OCI-LY3 (cell line): ENCODE measurements around the gene TMEM14B.
A peak's percentile ranks its signal among the peaks of the same experiment; 100 is the strongest.

ENCODE experiments used
- H2AFZ ChIP-seq: fragments of 200-600, 300-600 bp; shearing (Covaris generic); 2 replicates; pipeline ENCODE4 v1.6.0; 2014; ENCODE audit warnings: antibody characterized with exemption, low read depth, low read length
- H3K27ac ChIP-seq: fragments of 200-600, 300-600 bp; sonication (generic); 2 replicates; pipeline ENCODE4 v1.5.1; 2014; ENCODE audit warnings: mild to moderate bottlenecking, low read length, moderate library complexity, mixed read lengths
- H3K27me3 ChIP-seq: fragments of 200-600, 300-600 bp; sonication (generic); 2 replicates; pipeline ENCODE4 v1.6.1; 2014; ENCODE audit warnings: low read depth, low read length, mixed read lengths
- H3K36me3 ChIP-seq: fragments of 200-600, 300-600 bp; sonication (generic); replicated peaks from 2 replicates; pipeline ENCODE3; 2014; ENCODE audit warnings: low read depth, low read length, mixed read lengths
- H3K4me1 ChIP-seq: fragments of 300-600, 200-600 bp; sonication (generic); 2 replicates; pipeline ENCODE4 v1.6.1; 2014; ENCODE audit warnings: low read length, mixed read lengths
- H3K4me2 ChIP-seq: fragments of 200-600, 300-600 bp; sonication (generic); 2 replicates; pipeline ENCODE4 v1.6.1; 2014; ENCODE audit warnings: low read length, mixed read lengths
- H3K4me3 ChIP-seq: fragments of 300-600, 200-600 bp; sonication (generic); 2 replicates; pipeline ENCODE4 v1.5.1; 2014; ENCODE audit warnings: antibody characterized with exemption, mild to moderate bottlenecking, low read length, moderate library complexity
- H3K79me2 ChIP-seq: fragments of 300-600, 200-600 bp; shearing (Covaris generic); 2 replicates; pipeline ENCODE4 v1.6.1; 2014; ENCODE audit warnings: mild to moderate bottlenecking, low read length, mixed read lengths
- H3K9ac ChIP-seq: fragments of 300-600, 200-600 bp; shearing (Covaris generic); 2 replicates; pipeline ENCODE4 v1.6.0; 2014; ENCODE audit warnings: mild to moderate bottlenecking, low read length, moderate library complexity
- H3K9me3 ChIP-seq: fragments of 200-600, 300-600 bp; shearing (Covaris generic); 2 replicates; pipeline ENCODE4 v1.6.1; 2014; ENCODE audit warnings: low read length, mixed read lengths; ENCODE audit not compliant: insufficient read depth
- H4K20me1 ChIP-seq: fragments of 200-600, 300-600 bp; sonication (generic); 2 replicates; pipeline ENCODE4 v1.6.1; 2016; ENCODE audit warnings: low read length, mixed read lengths; ENCODE audit not compliant: insufficient read depth
- EZH2phosphoT487 ChIP-seq: fragments of 200-600 bp; shearing (Covaris generic); IDR thresholded peaks from 2 replicates; pipeline ENCODE4 v1.6.1; 2018; ENCODE audit warnings: antibody characterized with exemption, mixed run types, low read depth
- TF ChIP-seq, protein P1 (sequence below): fragments of 200-600, 300-600 bp; sonication (generic); IDR thresholded peaks from 2 replicates; pipeline ENCODE4 v1.5.1; 2014; ENCODE audit warnings: antibody characterized with exemption, low read length, low read depth

Gene TMEM14B

DNA sequence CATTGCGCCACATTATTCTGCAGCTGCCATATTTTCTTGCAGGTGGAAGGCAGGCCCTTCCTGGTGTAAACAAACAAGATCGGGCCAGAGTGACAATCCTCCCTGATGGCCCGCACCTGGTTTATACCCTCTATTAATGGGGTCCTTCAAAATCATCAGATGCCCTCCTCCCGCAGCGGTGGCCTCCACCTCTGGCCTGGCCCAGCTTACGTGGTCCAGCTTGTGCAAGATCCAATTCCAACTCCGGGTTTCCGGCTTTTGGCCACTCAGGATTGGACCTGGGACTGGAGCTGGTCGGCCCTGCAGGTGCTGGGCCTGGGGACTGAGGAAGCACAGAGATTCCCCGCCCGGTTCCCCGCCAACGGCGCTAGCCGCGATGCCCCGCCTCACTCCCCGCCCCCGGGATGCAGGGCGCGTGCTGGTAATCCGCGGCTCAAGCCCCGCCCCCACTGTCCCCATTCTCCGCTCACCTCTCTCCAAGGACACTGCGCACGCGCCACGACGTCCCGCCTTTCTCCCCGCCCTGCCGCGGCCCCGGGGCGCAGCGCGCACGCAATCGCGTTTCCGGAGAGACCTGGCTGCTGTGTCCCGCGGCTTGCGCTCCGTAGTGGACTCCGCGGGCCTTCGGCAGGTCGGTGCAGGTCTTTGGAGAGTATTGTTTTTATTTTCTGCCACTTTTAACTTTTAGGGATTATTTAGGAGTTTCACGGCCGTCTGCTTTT, at the start of gene TMEM14B:
Gene TMEM14B (plus strand): TSS at position 555 of the 722 bp plus-strand sequence. CDS start 1,441 bp downstream, outside the sequence.
- H3K9ac ChIP-seq = peak within 1 kb of the TSS; percentile 83
- TF ChIP-seq, protein P1, sequence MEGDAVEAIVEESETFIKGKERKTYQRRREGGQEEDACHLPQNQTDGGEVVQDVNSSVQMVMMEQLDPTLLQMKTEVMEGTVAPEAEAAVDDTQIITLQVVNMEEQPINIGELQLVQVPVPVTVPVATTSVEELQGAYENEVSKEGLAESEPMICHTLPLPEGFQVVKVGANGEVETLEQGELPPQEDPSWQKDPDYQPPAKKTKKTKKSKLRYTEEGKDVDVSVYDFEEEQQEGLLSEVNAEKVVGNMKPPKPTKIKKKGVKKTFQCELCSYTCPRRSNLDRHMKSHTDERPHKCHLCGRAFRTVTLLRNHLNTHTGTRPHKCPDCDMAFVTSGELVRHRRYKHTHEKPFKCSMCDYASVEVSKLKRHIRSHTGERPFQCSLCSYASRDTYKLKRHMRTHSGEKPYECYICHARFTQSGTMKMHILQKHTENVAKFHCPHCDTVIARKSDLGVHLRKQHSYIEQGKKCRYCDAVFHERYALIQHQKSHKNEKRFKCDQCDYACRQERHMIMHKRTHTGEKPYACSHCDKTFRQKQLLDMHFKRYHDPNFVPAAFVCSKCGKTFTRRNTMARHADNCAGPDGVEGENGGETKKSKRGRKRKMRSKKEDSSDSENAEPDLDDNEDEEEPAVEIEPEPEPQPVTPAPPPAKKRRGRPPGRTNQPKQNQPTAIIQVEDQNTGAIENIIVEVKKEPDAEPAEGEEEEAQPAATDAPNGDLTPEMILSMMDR = no peak
- no peak for TF ChIP-seq EZH2phosphoT487
- peaks cover 11% of the 10 kb centered on the region; the same call in 1 of the 2 replicates for H3K4me1 ChIP-seq
- no peaks in the 10 kb centered on the region for H3K36me3 ChIP-seq
- no peaks in the 10 kb centered on the region for H4K20me1 ChIP-seq
- H3K4me3 ChIP-seq = peak within 1 kb of the TSS; percentile 86
- peak within 1 kb of the TSS; percentile 19; the same call in 1 of the 2 replicates for H3K27ac ChIP-seq
- H3K27me3 ChIP-seq = no peaks in the 10 kb centered on the region
- no peaks in the 10 kb centered on the region for H3K9me3 ChIP-seq
- H2AFZ ChIP-seq = peak within 1 kb of the TSS; percentile 48; the same call in 1 of the 2 replicates
- peaks cover 24% of the 10 kb centered on the region for H3K79me2 ChIP-seq
- peak within 1 kb of the TSS; percentile 71 for H3K4me2 ChIP-seq

DNA sequence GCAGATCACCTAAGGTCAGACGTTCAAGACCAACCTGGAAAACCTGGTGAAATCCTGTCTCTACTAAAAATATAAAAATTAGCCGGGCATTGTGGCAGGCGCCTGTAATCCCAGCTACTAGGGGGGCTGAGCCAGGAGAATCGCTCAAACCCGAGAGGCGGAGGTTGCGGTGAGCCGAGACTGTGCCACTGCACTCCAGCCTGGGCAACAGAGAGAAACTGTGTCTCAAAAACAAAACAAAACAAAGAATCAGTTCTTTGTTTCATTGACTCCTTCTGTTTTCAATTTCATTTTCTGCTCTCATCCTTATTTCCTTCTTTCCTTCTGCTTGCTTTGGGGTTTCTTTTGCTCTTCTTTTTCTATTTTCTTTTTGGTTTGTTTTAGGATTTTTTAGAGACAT, 33.6 kb upstream of the TMEM14B start:
- Histone ChIP-seq H3K9me3 (no peaks in the 10 kb centered on the region), H3K9ac (no peak overlapping the region), H3K4me1 (no peaks in the 10 kb centered on the region), H3K4me2 (no peak overlapping the region), H2AFZ (no peak overlapping the region), H3K79me2 (no peaks in the 10 kb centered on the region), H3K27me3 (no peaks in the 10 kb centered on the region), H4K20me1 (no peaks in the 10 kb centered on the region), H3K27ac (no peak overlapping the region), H3K36me3 (peaks cover 3% of the 10 kb centered on the region), H3K4me3 (no peak overlapping the region)
- no peak for TF ChIP-seq EZH2phosphoT487
- TF ChIP-seq, protein P1 = no peak

DNA sequence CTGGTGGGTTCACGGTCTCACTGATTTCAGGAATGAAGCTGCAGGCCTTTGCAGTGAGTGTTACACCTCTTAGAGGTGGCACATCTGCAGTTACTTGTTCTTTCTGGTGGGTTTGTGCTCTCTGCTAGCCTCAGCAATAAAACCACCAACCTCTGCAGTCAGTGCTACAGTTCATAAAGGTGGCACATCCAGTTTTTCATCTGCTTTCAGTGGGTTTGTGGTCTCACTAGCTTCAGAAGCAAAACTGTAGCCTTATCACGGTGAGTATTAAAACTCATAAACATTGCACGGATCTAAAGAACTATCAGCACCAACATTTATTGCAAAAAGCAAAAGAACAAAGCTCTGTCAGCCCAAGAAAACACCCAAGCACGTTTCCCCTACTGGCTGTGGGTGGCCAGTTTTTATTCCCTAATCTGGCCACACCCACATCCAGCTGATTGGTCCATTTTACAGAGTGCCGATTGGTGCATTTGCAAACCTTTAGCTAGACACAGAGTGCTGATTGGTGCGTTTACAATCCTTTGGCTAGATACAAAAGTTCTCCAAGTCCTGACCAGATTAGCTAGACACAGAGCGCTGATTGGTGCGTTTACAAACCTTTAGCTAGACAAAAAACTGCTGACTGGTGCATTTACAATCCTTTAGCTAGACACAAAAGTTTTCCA, 28.2 kb upstream of the TMEM14B start:
- no peak for TF ChIP-seq EZH2phosphoT487
- TF ChIP-seq, protein P1 = no peak
- H3K27ac ChIP-seq = no peak overlapping the region
- no peaks in the 10 kb centered on the region for H3K27me3 ChIP-seq
- no peak overlapping the region for H3K9ac ChIP-seq
- no peak overlapping the region for H3K4me2 ChIP-seq
- H2AFZ ChIP-seq = no peak overlapping the region
- H3K79me2 ChIP-seq = 0 out of 2 replicates have a peak, but pooled peaks cover 3% of the 10 kb centered on the region
- H4K20me1 ChIP-seq = no peaks in the 10 kb centered on the region
- H3K4me1 ChIP-seq = 0 out of 2 replicates have a peak, but pooled peaks cover 4% of the 10 kb centered on the region
- H3K4me3 ChIP-seq = no peak overlapping the region
- no peaks in the 10 kb centered on the region for H3K36me3 ChIP-seq
- H3K9me3 ChIP-seq = no peaks in the 10 kb centered on the region

DNA sequence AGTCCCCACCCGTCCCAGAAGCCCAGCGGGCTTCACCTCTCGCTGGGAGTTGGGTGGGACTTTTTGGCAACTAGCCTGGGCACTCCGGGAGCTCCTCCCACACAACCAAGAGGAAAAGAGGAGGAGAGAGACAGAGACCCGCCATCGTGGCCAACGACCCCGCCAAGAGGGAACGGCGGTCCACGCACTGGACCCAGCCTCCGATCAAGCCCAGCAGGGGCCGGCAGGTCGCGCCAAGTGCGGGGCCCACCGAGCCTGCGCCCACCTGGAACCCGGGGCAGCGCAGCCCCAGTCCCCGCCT, 27.7 kb upstream of the TMEM14B start:
- H4K20me1 ChIP-seq = no peaks in the 10 kb centered on the region
- no peak overlapping the region for H2AFZ ChIP-seq
- 0 out of 2 replicates have a peak, but pooled peaks cover 4% of the 10 kb centered on the region for H3K4me1 ChIP-seq
- no peak overlapping the region for H3K9ac ChIP-seq
- H3K9me3 ChIP-seq = no peaks in the 10 kb centered on the region
- no peaks in the 10 kb centered on the region for H3K27me3 ChIP-seq
- no peak overlapping the region for H3K4me3 ChIP-seq
- no peak for TF ChIP-seq EZH2phosphoT487
- TF ChIP-seq, protein P1 = no peak
- H3K27ac ChIP-seq = no peak overlapping the region
- H3K4me2 ChIP-seq = no peak overlapping the region
- no peaks in the 10 kb centered on the region for H3K36me3 ChIP-seq
- H3K79me2 ChIP-seq = 0 out of 2 replicates have a peak, but pooled peaks cover 3% of the 10 kb centered on the region
